ENCODE measurements around the gene IL1RAPL2. TPM values are rescaled to one million over a fixed set of nuclear protein-coding genes. Genes with fewer than 3 reads are reported as not detected.
"Not testable (repeated sequence)": the region's sequence is repeated elsewhere in the genome, so short reads cannot be mapped to it uniquely, and the experiment has no call there.

Gene IL1RAPL2
- polyA plus RNA-seq, 1 donor = 0.16 TPM

- Histone ChIP-seq H3K27me3 (ENCODE audit: control insufficient read depth, insufficient read depth, low read length) (no peaks in the 10 kb centered on the region), H3K4me3 (ENCODE audit: low read length) (no peak overlapping the region), H3K36me3 (ENCODE audit: control insufficient read depth, insufficient read depth, low read length) (no peaks in the 10 kb centered on the region), H3K27ac (ENCODE audit: low read length) (no peak overlapping the region), H3K4me1 (ENCODE audit: control insufficient read depth, insufficient read depth, low read length) (no peaks in the 10 kb centered on the region), H3K9me3 (ENCODE audit: control insufficient read depth, low read depth, low read length) (no peaks in the 10 kb centered on the region)
- no peak for DNase-seq
- WGBS (ENCODE audit: insufficient coverage, low lambda C conversion rate) = no CpG with 5 or more reads among the region's 2 CpGs
These were observed 1081.8 kb downstream of the IL1RAPL2 start for GRCh38 chrX:105647749-105648148.

DNA sequence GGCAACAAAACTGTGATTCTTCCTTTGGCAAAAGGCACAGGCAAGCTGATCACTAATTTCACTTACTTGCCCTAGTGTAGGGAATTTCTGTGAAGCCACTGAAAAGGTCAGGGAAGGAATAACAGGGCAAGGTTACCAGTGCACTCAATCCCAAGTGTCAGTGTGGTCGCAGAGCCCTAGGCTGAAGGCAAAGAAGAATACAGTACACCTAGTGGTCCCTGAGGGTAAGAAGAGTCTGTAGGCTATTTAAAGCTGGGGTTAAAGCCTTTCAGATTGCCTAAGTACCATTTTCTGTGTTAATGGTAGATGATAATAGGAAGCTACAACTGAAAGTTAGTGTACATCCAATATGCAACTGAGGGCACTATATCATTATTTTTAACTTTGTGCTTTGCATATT, 1082.7 kb downstream of the IL1RAPL2 start:
- Histone ChIP-seq H3K27ac (ENCODE audit: low read length) (no peak overlapping the region), H3K27me3 (ENCODE audit: control insufficient read depth, insufficient read depth, low read length) (no peaks in the 10 kb centered on the region), H3K9me3 (ENCODE audit: control insufficient read depth, low read depth, low read length) (no peaks in the 10 kb centered on the region), H3K4me1 (ENCODE audit: control insufficient read depth, insufficient read depth, low read length) (no peaks in the 10 kb centered on the region), H3K36me3 (ENCODE audit: control insufficient read depth, insufficient read depth, low read length) (no peaks in the 10 kb centered on the region), H3K4me3 (ENCODE audit: low read length) (no peak overlapping the region)
- DNase-seq = no peak
- WGBS (ENCODE audit: insufficient coverage, low lambda C conversion rate) = no CpG with 5 or more reads among the region's 1 CpG

DNA sequence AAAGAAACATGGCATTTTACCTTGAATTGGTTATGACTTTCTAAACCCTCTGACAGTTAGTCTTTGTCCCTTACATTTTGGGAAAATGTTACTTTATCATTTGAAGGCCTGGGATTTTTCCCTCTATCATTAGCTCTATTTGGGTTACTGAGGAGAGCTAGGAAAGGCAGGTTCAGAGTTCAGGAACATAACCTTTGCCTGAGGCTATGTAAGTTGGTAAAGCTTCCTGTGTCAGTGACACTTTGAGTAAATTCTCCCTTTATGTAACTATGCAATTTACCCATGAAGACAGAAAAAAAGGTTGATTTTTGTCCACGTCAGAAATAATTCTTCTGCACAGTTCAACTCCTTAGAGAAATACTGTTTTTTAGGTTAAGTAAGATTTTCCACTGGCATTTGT, 1084.6 kb downstream of the IL1RAPL2 start:
- Histone ChIP-seq H3K9me3 (ENCODE audit: control insufficient read depth, low read depth, low read length) (no peaks in the 10 kb centered on the region), H3K36me3 (ENCODE audit: control insufficient read depth, insufficient read depth, low read length) (no peaks in the 10 kb centered on the region), H3K27me3 (ENCODE audit: control insufficient read depth, insufficient read depth, low read length) (no peaks in the 10 kb centered on the region), H3K4me3 (ENCODE audit: low read length) (no peak overlapping the region), H3K4me1 (ENCODE audit: control insufficient read depth, insufficient read depth, low read length) (no peaks in the 10 kb centered on the region), H3K27ac (ENCODE audit: low read length) (no peak overlapping the region)
- no CpG with 5 or more reads among the region's 1 CpG for WGBS (ENCODE audit: insufficient coverage, low lambda C conversion rate)
- no peak for DNase-seq

DNA sequence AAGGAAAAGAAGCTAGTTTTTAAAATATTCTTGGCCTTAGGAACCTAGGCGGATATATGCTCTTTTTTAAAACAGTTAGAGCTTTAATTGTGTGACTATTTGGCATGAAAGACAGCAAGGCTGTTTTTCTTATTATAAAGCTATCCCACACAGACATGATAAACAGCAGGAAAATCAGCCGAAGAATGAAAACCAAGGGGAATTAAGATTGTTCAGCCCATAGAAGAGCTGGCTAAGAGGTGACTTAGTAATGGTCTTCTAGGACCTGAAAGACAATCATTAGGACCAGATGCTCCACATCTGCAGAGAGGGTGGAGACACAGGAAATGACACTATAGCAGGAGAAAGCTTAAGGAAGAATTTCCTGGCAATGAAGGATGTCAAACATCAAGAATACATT, 1085.0 kb downstream of the IL1RAPL2 start:
- H3K9me3 ChIP-seq (ENCODE audit: control insufficient read depth, low read depth, low read length) = no peaks in the 10 kb centered on the region
- H3K4me1 ChIP-seq (ENCODE audit: control insufficient read depth, insufficient read depth, low read length) = no peaks in the 10 kb centered on the region
- DNase-seq = no peak
- no peak overlapping the region for H3K4me3 ChIP-seq (ENCODE audit: low read length)
- no peaks in the 10 kb centered on the region for H3K27me3 ChIP-seq (ENCODE audit: control insufficient read depth, insufficient read depth, low read length)
- no peak overlapping the region for H3K27ac ChIP-seq (ENCODE audit: low read length)
- no CpG with 5 or more reads among the region's 2 CpGs for WGBS (ENCODE audit: insufficient coverage, low lambda C conversion rate)
- no peaks in the 10 kb centered on the region for H3K36me3 ChIP-seq (ENCODE audit: control insufficient read depth, insufficient read depth, low read length)

DNA sequence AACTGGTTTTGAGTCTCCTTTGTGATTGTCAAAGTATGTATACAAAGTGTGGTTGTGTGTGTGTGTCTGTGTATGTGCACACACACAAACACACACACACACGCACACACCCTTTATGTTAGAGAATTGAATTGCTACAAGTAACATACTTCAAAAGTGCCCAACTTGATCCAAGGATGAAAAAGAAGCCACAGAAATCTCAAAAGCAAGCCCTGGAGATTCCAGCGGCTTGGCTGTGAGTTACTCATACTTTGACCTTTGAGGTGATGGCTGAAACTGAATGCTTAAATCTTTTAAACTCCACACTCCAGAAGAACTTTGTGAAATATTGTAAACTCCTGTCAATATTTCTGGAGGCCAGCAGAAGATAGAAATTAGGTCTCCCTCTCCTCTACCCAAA, 1087.9 kb downstream of the IL1RAPL2 start:
- no peaks in the 10 kb centered on the region for H3K36me3 ChIP-seq (ENCODE audit: control insufficient read depth, insufficient read depth, low read length)
- H3K4me1 ChIP-seq (ENCODE audit: control insufficient read depth, insufficient read depth, low read length) = no peaks in the 10 kb centered on the region
- no CpG with 5 or more reads among the region's 2 CpGs for WGBS (ENCODE audit: insufficient coverage, low lambda C conversion rate)
- DNase-seq = no peak
- no peak overlapping the region for H3K27ac ChIP-seq (ENCODE audit: low read length)
- no peaks in the 10 kb centered on the region for H3K9me3 ChIP-seq (ENCODE audit: control insufficient read depth, low read depth, low read length)
- no peak overlapping the region for H3K4me3 ChIP-seq (ENCODE audit: low read length)
- H3K27me3 ChIP-seq (ENCODE audit: control insufficient read depth, insufficient read depth, low read length) = no peaks in the 10 kb centered on the region

DNA sequence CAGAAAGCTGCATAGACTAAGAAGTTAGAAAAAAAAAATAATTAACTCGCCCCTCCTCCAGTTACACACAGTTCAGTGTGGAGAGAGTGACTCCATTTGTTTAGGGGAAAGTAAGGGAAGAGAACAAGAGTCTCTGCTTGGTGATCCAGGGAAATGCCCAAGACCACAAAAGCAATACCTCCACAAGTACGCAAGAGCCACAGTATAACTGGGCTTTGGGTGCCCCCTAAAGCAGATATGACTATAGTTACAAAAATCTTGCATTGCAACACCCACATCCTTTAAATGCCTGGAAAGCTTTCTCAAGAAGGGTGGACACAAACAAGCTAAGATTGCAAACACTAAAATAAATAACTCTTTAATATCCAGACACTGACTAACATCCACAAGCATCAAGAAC, 1092.1 kb downstream of the IL1RAPL2 start:
- no peaks in the 10 kb centered on the region for H3K4me1 ChIP-seq (ENCODE audit: control insufficient read depth, insufficient read depth, low read length)
- WGBS (ENCODE audit: insufficient coverage, low lambda C conversion rate) = no CpG with 5 or more reads among the region's 2 CpGs
- H3K36me3 ChIP-seq (ENCODE audit: control insufficient read depth, insufficient read depth, low read length) = no peaks in the 10 kb centered on the region
- no peak overlapping the region for H3K27ac ChIP-seq (ENCODE audit: low read length)
- no peak overlapping the region for H3K4me3 ChIP-seq (ENCODE audit: low read length)
- H3K27me3 ChIP-seq (ENCODE audit: control insufficient read depth, insufficient read depth, low read length) = no peaks in the 10 kb centered on the region
- H3K9me3 ChIP-seq (ENCODE audit: control insufficient read depth, low read depth, low read length) = no peaks in the 10 kb centered on the region
- DNase-seq = no peak

GRCh38 chrX:105662248-105662647, 1096.2 kb downstream of the IL1RAPL2 start:
- Histone ChIP-seq H3K27me3 (ENCODE audit: control insufficient read depth, insufficient read depth, low read length) (no peaks in the 10 kb centered on the region), H3K4me3 (ENCODE audit: low read length) (no peak overlapping the region), H3K27ac (ENCODE audit: low read length) (no peak overlapping the region), H3K9me3 (ENCODE audit: control insufficient read depth, low read depth, low read length) (no peaks in the 10 kb centered on the region), H3K4me1 (ENCODE audit: control insufficient read depth, insufficient read depth, low read length) (no peaks in the 10 kb centered on the region), H3K36me3 (ENCODE audit: control insufficient read depth, insufficient read depth, low read length) (no peaks in the 10 kb centered on the region)
- no peak for DNase-seq
- WGBS (ENCODE audit: insufficient coverage, low lambda C conversion rate) = no CpG with 5 or more reads among the region's 2 CpGs

GRCh38 chrX:105664243-105664642, 1098.2 kb downstream of the IL1RAPL2 start:
- no peaks in the 10 kb centered on the region for H3K4me1 ChIP-seq (ENCODE audit: control insufficient read depth, insufficient read depth, low read length)
- H3K27ac ChIP-seq (ENCODE audit: low read length) = no peak overlapping the region
- no peaks in the 10 kb centered on the region for H3K36me3 ChIP-seq (ENCODE audit: control insufficient read depth, insufficient read depth, low read length)
- no peak overlapping the region for H3K4me3 ChIP-seq (ENCODE audit: low read length)
- DNase-seq = no peak
- no peaks in the 10 kb centered on the region for H3K27me3 ChIP-seq (ENCODE audit: control insufficient read depth, insufficient read depth, low read length)
- no peaks in the 10 kb centered on the region for H3K9me3 ChIP-seq (ENCODE audit: control insufficient read depth, low read depth, low read length)
- no CpG with 5 or more reads among the region's 2 CpGs for WGBS (ENCODE audit: insufficient coverage, low lambda C conversion rate)

DNA sequence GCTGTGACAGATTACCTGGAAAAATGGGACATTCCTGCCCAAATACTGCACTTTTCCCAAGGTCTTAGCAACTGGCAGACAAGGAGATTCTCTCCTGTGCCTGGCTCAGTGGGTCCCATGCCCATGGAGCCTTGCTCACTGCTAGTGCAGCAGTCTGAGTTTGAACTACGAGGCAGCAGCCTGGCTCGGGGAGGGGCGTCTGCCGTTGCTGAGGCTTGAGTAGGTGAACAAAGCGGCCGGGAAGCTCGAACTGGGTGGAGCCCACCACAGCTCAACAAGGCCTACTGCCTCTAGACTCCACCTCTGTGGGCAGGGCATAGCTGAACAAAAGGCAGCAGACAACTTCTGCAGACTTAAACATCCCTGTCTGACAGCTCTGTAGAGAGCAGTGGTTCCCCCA, 1118.3 kb downstream of the IL1RAPL2 start:
- not testable (repeated sequence) for H3K4me3 ChIP-seq (ENCODE audit: low read length); H3K27me3 ChIP-seq (ENCODE audit: control insufficient read depth, insufficient read depth, low read length); H3K4me1 ChIP-seq (ENCODE audit: control insufficient read depth, insufficient read depth, low read length); H3K9me3 ChIP-seq (ENCODE audit: control insufficient read depth, low read depth, low read length); H3K36me3 ChIP-seq (ENCODE audit: control insufficient read depth, insufficient read depth, low read length); DNase-seq; H3K27ac ChIP-seq (ENCODE audit: low read length)
- no CpG with 5 or more reads among the region's 7 CpGs for WGBS (ENCODE audit: insufficient coverage, low lambda C conversion rate)

GRCh38 chrX:105694839-105695238, 1128.8 kb downstream of the IL1RAPL2 start:
- Histone ChIP-seq H3K27me3 (ENCODE audit: control insufficient read depth, insufficient read depth, low read length) (no peaks in the 10 kb centered on the region), H3K4me1 (ENCODE audit: control insufficient read depth, insufficient read depth, low read length) (no peaks in the 10 kb centered on the region), H3K36me3 (ENCODE audit: control insufficient read depth, insufficient read depth, low read length) (no peaks in the 10 kb centered on the region), H3K4me3 (ENCODE audit: low read length) (no peak overlapping the region), H3K27ac (ENCODE audit: low read length) (no peak overlapping the region), H3K9me3 (ENCODE audit: control insufficient read depth, low read depth, low read length) (no peaks in the 10 kb centered on the region)
- DNase-seq = no peak
- WGBS (ENCODE audit: insufficient coverage, low lambda C conversion rate) = no CpG with 5 or more reads among the region's 1 CpG

DNA sequence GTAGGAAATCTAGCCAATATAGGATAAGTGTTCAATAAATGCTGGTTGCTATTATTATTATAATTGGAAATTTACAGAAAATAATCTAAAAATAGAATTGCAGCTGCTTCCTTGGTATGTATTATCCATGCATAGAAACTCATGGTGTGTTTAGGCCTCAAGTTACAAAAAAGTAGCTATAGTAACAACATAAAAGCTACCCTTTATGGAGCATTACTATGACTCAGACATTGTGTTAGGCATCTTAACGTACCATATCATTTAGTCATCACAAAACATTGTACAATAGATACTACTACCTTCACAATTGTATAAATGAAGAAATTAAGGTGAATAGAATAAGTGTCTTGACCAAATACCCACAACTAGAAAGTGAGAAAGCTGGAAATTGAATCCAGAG, 1129.5 kb downstream of the IL1RAPL2 start:
- Histone ChIP-seq H3K4me3 (ENCODE audit: low read length) (no peak overlapping the region), H3K36me3 (ENCODE audit: control insufficient read depth, insufficient read depth, low read length) (no peaks in the 10 kb centered on the region), H3K4me1 (ENCODE audit: control insufficient read depth, insufficient read depth, low read length) (no peaks in the 10 kb centered on the region), H3K27me3 (ENCODE audit: control insufficient read depth, insufficient read depth, low read length) (no peaks in the 10 kb centered on the region), H3K9me3 (ENCODE audit: control insufficient read depth, low read depth, low read length) (no peaks in the 10 kb centered on the region), H3K27ac (ENCODE audit: low read length) (no peak overlapping the region)
- no CpG with 5 or more reads among the region's 1 CpG for WGBS (ENCODE audit: insufficient coverage, low lambda C conversion rate)
- DNase-seq = no peak

Measured in large intestine (tissue), 3 donors.